ENCODE data around the gene MBOAT2. TPM values are rescaled to one million over a fixed set of nuclear protein-coding genes. Genes with fewer than 3 reads are reported as not detected.

Gene MBOAT2
- total RNA-seq, 1 donor from 2014 or later = 1.7 TPM

- peaks cover 5% of the 10 kb centered on the region for H3K9me3 Mint-ChIP-seq
- TF ChIP-seq CTCF (IDR thresholded peaks at IDR 0.05) = no peak
- ATAC-seq (ENCODE audit: low read depth) (no peak), DNase-seq (no peak)
- POLR2A ChIA-PET = no interaction called here
- H3K36me3 Mint-ChIP-seq (ENCODE audit: low read depth) = no peaks in the 10 kb centered on the region
- H3K27ac Mint-ChIP-seq = no peak overlapping the region
- no peak overlapping the region for H3K4me3 Mint-ChIP-seq
- H3K4me1 Mint-ChIP-seq = no peaks in the 10 kb centered on the region
- no peaks in the 10 kb centered on the region for H3K27me3 Mint-ChIP-seq
- intact Hi-C loops (cut with micrococcal nuclease) = no loop called here
- CTCF ChIA-PET = no interaction called here
Measured at GRCh38 chr2:8893978-8894820, 109.3 kb downstream of the MBOAT2 start.

GRCh38 chr2:8893474-8893873, 110.0 kb downstream of the MBOAT2 start:
- intact Hi-C loops (cut with micrococcal nuclease) = no loop called here
- H3K27ac Mint-ChIP-seq = no peak overlapping the region
- H3K9me3 Mint-ChIP-seq = peaks cover 5% of the 10 kb centered on the region
- H3K4me3 Mint-ChIP-seq = no peak overlapping the region
- DNase-seq = no peak
- no peaks in the 10 kb centered on the region for H3K36me3 Mint-ChIP-seq (ENCODE audit: low read depth)
- H3K27me3 Mint-ChIP-seq = no peaks in the 10 kb centered on the region
- no peaks in the 10 kb centered on the region for H3K4me1 Mint-ChIP-seq
- POLR2A ChIA-PET = no interaction called here
- CTCF ChIA-PET = interaction anchor here (0.6 kb wide), 1 partner anchor 15 kb away, joined by 3 read pairs; no protein-coding TSS in a partner anchor
- ATAC-seq (ENCODE audit: low read depth) = no peak
- no peak for TF ChIP-seq CTCF (IDR thresholded peaks at IDR 0.05)

DNA sequence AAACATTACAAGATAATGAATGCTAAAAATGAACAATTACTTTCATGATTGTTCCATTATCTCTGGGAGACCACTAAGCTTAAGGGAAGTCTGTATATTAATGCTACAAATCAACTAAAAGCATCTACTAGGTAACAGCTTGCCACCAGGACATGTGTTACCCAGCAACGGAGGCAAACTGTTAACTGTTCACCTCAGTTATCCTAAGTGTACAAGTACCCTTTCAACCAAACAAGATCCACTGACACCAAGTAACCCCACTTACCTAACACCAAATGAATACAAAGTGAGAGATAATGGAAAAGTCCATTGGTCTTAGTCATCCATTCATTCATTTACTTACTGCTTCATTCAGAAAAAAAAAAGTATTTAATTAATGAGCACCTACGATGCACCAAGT, 111.4 kb downstream of the MBOAT2 start:
- no peaks in the 10 kb centered on the region for H3K36me3 Mint-ChIP-seq (ENCODE audit: low read depth)
- H3K4me1 Mint-ChIP-seq = no peaks in the 10 kb centered on the region
- no peak for TF ChIP-seq CTCF (IDR thresholded peaks at IDR 0.05)
- H3K27me3 Mint-ChIP-seq = no peaks in the 10 kb centered on the region
- no peak overlapping the region for H3K4me3 Mint-ChIP-seq
- CTCF ChIA-PET = no interaction called here
- intact Hi-C loops (cut with micrococcal nuclease) = no loop called here
- ATAC-seq (ENCODE audit: low read depth) (no peak), DNase-seq (no peak)
- peaks cover 5% of the 10 kb centered on the region for H3K9me3 Mint-ChIP-seq
- POLR2A ChIA-PET = no interaction called here
- no peak overlapping the region for H3K27ac Mint-ChIP-seq

- Mint-ChIP-seq H3K27me3 (no peaks in the 10 kb centered on the region), H3K4me3 (no peak overlapping the region), H3K36me3 (ENCODE audit: low read depth) (no peaks in the 10 kb centered on the region), H3K4me1 (no peaks in the 10 kb centered on the region), H3K27ac (no peak overlapping the region), H3K9me3 (no peaks in the 10 kb centered on the region)
- ChIA-PET POLR2A (no interaction called here), CTCF (no interaction called here)
- no peak for TF ChIP-seq CTCF (IDR thresholded peaks at IDR 0.05)
- ATAC-seq (ENCODE audit: low read depth) (no peak), DNase-seq (no peak)
- intact Hi-C loops (cut with micrococcal nuclease) = no loop called here
Measured at GRCh38 chr2:8889978-8890377, 113.5 kb downstream of the MBOAT2 start.

- ChIA-PET POLR2A (no interaction called here), CTCF (no interaction called here)
- intact Hi-C loops (cut with micrococcal nuclease) = no loop called here
- H3K27ac Mint-ChIP-seq = no peak overlapping the region
- H3K36me3 Mint-ChIP-seq (ENCODE audit: low read depth) = no peaks in the 10 kb centered on the region
- H3K27me3 Mint-ChIP-seq = no peaks in the 10 kb centered on the region
- no peaks in the 10 kb centered on the region for H3K4me1 Mint-ChIP-seq
- H3K9me3 Mint-ChIP-seq = no peaks in the 10 kb centered on the region
- ATAC-seq (ENCODE audit: low read depth) = no peak
- H3K4me3 Mint-ChIP-seq = no peak overlapping the region
- TF ChIP-seq CTCF (IDR thresholded peaks at IDR 0.05) = no peak
- no peak for DNase-seq
Measured at GRCh38 chr2:8888963-8889362, 114.5 kb downstream of the MBOAT2 start.
